HEK293T (cell line): ENCODE results near the gene RTRAF.

ENCODE experiments used
- CTCF ChIA-PET: fragments of 350-600 bp; formaldehyde crosslinking; extraction: SDS; loops from one replicate; lab custom pipeline; 2021; ENCODE audit warnings: antibody characterized with exemption, inconsistent platforms; lab: Yijun Ruan, JAX
- POLR2A ChIA-PET: fragments of 350-600 bp; formaldehyde crosslinking; extraction: SDS; loops from one replicate; lab custom pipeline; 2020; ENCODE audit warnings: antibody characterized with exemption, inconsistent platforms; lab: Yijun Ruan, JAX
- DNase-seq: peaks from one replicate; pipeline ENCODE4 v3.0.0; 2012; ENCODE audit warnings: mixed read lengths; ENCODE audit errors: extremely low spot score
- ARNT ChIP-seq: fragments of 450-650 bp; IDR thresholded peaks from 2 replicates; pipeline ENCODE4 v1.6.1; 2017; ENCODE audit warnings: mild to moderate bottlenecking
- BHLHE40 ChIP-seq: fragments of 450-650 bp; IDR thresholded peaks from 2 replicates; pipeline ENCODE4 v1.6.1; 2016; ENCODE audit warnings: mild to moderate bottlenecking, moderate library complexity, borderline replicate concordance
- CTBP1 ChIP-seq: fragments of 450-650 bp; IDR thresholded peaks from 2 replicates; pipeline ENCODE4 v1.6.1; 2016; ENCODE audit warnings: borderline replicate concordance
- ELF4 ChIP-seq: fragments of 450-650 bp; IDR thresholded peaks from 2 replicates; pipeline ENCODE4 v1.6.1; 2017; ENCODE audit warnings: antibody characterized with exemption
- FOXA1 ChIP-seq: fragments of 450-650 bp; IDR thresholded peaks from 2 replicates; pipeline ENCODE4 v1.6.1; 2016; ENCODE audit warnings: mild to moderate bottlenecking
- FOXK2 ChIP-seq: fragments of 450-650 bp; IDR thresholded peaks from 2 replicates; pipeline ENCODE4 v1.6.1; 2016; ENCODE audit warnings: mild to moderate bottlenecking
- FOXM1 ChIP-seq: fragments of 450-650 bp; IDR thresholded peaks from 2 replicates; pipeline ENCODE4 v1.6.1; 2017; ENCODE audit warnings: mild to moderate bottlenecking, borderline replicate concordance
- HDGF ChIP-seq: fragments of 450-650 bp; IDR thresholded peaks from 2 replicates; pipeline ENCODE4 v1.6.1; 2017; ENCODE audit warnings: antibody characterized with exemption, borderline replicate concordance
- L3MBTL2 ChIP-seq: fragments of 450-650 bp; conservative IDR thresholded peaks from 2 replicates; pipeline ENCODE4 v1.6.1; 2016; ENCODE audit warnings: mild to moderate bottlenecking
- LEF1 ChIP-seq: fragments of 450-650 bp; IDR thresholded peaks from 2 replicates; pipeline ENCODE4 v1.6.1; 2017; ENCODE audit warnings: mild to moderate bottlenecking, borderline replicate concordance
- NFRKB ChIP-seq: fragments of 450-650 bp; IDR thresholded peaks from 2 replicates; pipeline ENCODE4 v1.6.1; 2016; ENCODE audit warnings: mild to moderate bottlenecking, moderate library complexity
- SP1 ChIP-seq: fragments of 450-650 bp; IDR thresholded peaks from 2 replicates; pipeline ENCODE4 v1.6.1; 2017
- SUZ12 ChIP-seq: fragments of 450-650 bp; IDR thresholded peaks from 2 replicates; pipeline ENCODE4 v1.6.1; 2016; ENCODE audit warnings: mild to moderate bottlenecking
- TARDBP ChIP-seq: fragments of 450-650 bp; IDR thresholded peaks from 2 replicates; pipeline ENCODE4 v1.6.1; 2016
- ZNF384 ChIP-seq: fragments of 450-650 bp; IDR thresholded peaks from 2 replicates; pipeline ENCODE4 v1.6.1; 2016
- TF ChIP-seq, protein P1 (sequence below): fragments of 450-650 bp; IDR thresholded peaks from 2 replicates; pipeline ENCODE4 v1.6.1; 2016

The RTRAF gene

DNA sequence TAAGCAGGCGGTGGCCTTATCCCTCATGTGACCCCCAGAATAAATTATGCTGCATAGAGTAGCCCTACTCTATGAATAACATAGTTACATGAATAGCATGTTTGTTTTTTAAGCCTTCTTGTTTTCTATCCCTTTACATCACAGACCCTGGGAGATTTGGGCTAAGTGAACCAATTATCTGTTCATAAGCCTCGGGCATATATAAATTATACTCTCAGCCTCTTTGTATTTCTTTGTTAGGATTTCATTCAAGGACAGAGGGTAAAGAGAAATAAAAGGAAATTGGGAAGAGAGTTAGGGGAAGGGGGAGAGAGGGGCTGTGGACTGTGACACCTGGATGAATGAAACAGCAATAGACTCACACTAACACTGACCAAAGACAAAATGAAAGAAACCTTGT is 35.3 kb upstream of the RTRAF start:
- no peak for TF ChIP-seq CTBP1
- no peak for TF ChIP-seq L3MBTL2
- TF ChIP-seq ELF4: no peak
- TF ChIP-seq FOXK2: no peak
- TF ChIP-seq FOXA1: no peak
- no peak for TF ChIP-seq HDGF
- no peak for TF ChIP-seq FOXM1
- TF ChIP-seq BHLHE40: no peak
- TF ChIP-seq ZNF384: no peak
- no peak for TF ChIP-seq SP1
- CTCF ChIA-PET: no interaction called here
- POLR2A ChIA-PET: no interaction called here
- no peak for DNase-seq

GRCh38 chr14:51954657-51955056 is 34.7 kb upstream of the RTRAF start:
- no peak for DNase-seq
- ChIA-PET POLR2A (no interaction called here), CTCF (no interaction called here)
- TF ChIP-seq, protein P1, sequence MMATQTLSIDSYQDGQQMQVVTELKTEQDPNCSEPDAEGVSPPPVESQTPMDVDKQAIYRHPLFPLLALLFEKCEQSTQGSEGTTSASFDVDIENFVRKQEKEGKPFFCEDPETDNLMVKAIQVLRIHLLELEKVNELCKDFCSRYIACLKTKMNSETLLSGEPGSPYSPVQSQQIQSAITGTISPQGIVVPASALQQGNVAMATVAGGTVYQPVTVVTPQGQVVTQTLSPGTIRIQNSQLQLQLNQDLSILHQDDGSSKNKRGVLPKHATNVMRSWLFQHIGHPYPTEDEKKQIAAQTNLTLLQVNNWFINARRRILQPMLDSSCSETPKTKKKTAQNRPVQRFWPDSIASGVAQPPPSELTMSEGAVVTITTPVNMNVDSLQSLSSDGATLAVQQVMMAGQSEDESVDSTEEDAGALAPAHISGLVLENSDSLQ: no peak
- TF ChIP-seq ELF4 (no peak), ZNF384 (no peak), FOXK2 (no peak), LEF1 (no peak), FOXM1 (no peak), BHLHE40 (no peak), CTBP1 (no peak)

GRCh38 chr14:51957950-51958349 is 31.4 kb upstream of the RTRAF start:
- DNase-seq: no peak
- TF ChIP-seq, protein P1: no peak
- CTCF ChIA-PET: interaction anchor here (0.9 kb wide), 1 partner anchor 21 kb away, joined by 3 read pairs; no protein-coding TSS in a partner anchor
- POLR2A ChIA-PET: interaction anchor here (0.6 kb wide), 1 partner anchor 1104 kb away, joined by 3 read pairs; no protein-coding TSS in a partner anchor

DNA sequence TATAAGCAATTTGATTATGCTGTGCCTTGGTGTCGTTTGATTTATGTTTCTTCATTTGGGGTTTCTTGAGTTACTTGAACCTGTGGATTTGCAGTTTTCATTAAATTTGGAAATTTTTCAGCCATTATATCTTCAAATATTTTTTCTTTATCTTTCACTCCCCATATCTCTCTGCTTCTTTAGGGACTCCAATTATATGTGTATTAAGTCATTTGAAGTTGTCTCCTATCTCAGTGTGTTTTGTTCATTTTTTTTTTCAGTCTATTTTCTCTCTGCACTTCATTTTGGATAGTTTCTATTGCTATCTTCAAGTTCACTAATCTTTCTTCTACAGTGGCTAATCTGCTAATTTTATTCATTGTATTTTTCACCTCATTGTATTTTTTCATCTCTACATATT is 29.4 kb upstream of the RTRAF start:
- TF ChIP-seq CTBP1: no peak
- TF ChIP-seq FOXK2: no peak
- no peak for TF ChIP-seq ELF4
- TF ChIP-seq FOXM1: no peak
- no peak for TF ChIP-seq HDGF
- TF ChIP-seq ZNF384: no peak
- no peak for TF ChIP-seq SUZ12
- TF ChIP-seq BHLHE40: no peak
- TF ChIP-seq, protein P1: no peak
- TF ChIP-seq FOXA1: no peak
- TF ChIP-seq ARNT: no peak
- TF ChIP-seq LEF1: no peak
- no peak for TF ChIP-seq L3MBTL2
- TF ChIP-seq TARDBP: no peak
- no peak for TF ChIP-seq NFRKB
- no peak for TF ChIP-seq SP1
- ChIA-PET CTCF (no interaction called here), POLR2A (no interaction called here)
- no peak for DNase-seq

GRCh38 chr14:51960866-51961265 is 28.5 kb upstream of the RTRAF start:
- no peak for DNase-seq
- TF ChIP-seq HDGF: no peak
- no peak for TF ChIP-seq CTBP1
- no peak for TF ChIP-seq ELF4
- no peak for TF ChIP-seq FOXA1
- no peak for TF ChIP-seq FOXK2
- TF ChIP-seq NFRKB: no peak
- TF ChIP-seq LEF1: no peak
- no peak for TF ChIP-seq ZNF384
- TF ChIP-seq FOXM1: no peak
- CTCF ChIA-PET: no interaction called here
- POLR2A ChIA-PET: no interaction called here

- no peak for DNase-seq
- ChIA-PET CTCF (no interaction called here), POLR2A (no interaction called here)
- no peak for TF ChIP-seq FOXA1
- TF ChIP-seq CTBP1: no peak
- no peak for TF ChIP-seq ZNF384
- no peak for TF ChIP-seq L3MBTL2
- no peak for TF ChIP-seq BHLHE40
- no peak for TF ChIP-seq SUZ12
- TF ChIP-seq, protein P1: no peak
- TF ChIP-seq NFRKB: no peak
- TF ChIP-seq ARNT: no peak
- no peak for TF ChIP-seq FOXM1
- TF ChIP-seq SP1: no peak
- no peak for TF ChIP-seq FOXK2
- no peak for TF ChIP-seq TARDBP
- TF ChIP-seq ELF4: no peak
- no peak for TF ChIP-seq HDGF
- TF ChIP-seq LEF1: no peak
These were observed 26.6 kb upstream of the RTRAF start for GRCh38 chr14:51962711-51963110.
